Fibroblast of upper back skin (primary cell): ENCODE data around the gene POU2F2.
"Not testable (repeated sequence)": the region's sequence is repeated elsewhere in the genome, so short reads cannot be mapped to it uniquely, and the experiment has no call there.

ENCODE experiments used
- DNase-seq: peaks from one replicate; pipeline ENCODE4 v3.0.0-alpha.2; 2013

Gene POU2F2

DNA sequence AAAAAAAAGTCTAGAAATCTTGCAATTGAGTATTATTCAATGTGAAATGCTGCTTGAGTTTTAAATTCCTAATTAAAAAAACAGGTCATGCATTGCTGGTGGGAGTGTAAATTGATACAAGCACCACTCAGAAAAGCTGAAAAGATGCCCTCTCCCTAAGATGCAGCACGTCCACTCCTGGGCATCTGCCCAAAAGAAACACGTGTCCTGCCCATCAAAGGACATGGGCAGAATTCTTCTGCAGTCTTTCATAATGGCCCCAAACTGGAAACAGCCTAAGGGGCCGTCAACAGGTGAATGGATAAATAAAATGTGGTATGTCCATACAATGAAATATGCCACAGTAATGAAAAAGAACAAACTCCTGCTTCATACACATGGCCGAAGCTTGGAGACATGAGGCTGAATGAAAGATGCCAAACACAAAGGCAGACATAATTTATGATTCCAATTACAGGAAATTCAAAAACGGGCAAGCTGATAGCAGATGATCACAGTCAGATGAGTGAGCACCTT, 7.8 kb downstream of the POU2F2 start:
- DNase-seq: no peak

DNA sequence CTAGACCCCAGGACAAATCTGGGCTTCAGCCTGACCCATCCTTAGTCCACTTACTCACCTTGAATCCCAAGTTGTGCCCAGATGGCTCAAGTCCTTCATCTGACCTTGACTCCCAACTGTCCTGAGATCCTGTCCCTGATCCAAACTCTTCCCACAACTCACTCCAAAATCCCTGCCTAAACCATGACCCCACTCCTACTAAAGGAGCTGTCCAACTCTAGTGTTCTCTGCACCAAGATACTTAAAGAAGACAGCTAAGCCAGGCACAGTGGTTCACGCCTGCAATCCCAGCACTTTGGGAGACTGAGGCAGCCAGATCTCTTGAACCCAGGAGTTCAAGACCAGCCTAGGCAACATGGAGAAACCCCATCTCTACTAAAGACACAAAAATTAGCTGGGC, 8.5 kb downstream of the POU2F2 start:
- no peak for DNase-seq

DNA sequence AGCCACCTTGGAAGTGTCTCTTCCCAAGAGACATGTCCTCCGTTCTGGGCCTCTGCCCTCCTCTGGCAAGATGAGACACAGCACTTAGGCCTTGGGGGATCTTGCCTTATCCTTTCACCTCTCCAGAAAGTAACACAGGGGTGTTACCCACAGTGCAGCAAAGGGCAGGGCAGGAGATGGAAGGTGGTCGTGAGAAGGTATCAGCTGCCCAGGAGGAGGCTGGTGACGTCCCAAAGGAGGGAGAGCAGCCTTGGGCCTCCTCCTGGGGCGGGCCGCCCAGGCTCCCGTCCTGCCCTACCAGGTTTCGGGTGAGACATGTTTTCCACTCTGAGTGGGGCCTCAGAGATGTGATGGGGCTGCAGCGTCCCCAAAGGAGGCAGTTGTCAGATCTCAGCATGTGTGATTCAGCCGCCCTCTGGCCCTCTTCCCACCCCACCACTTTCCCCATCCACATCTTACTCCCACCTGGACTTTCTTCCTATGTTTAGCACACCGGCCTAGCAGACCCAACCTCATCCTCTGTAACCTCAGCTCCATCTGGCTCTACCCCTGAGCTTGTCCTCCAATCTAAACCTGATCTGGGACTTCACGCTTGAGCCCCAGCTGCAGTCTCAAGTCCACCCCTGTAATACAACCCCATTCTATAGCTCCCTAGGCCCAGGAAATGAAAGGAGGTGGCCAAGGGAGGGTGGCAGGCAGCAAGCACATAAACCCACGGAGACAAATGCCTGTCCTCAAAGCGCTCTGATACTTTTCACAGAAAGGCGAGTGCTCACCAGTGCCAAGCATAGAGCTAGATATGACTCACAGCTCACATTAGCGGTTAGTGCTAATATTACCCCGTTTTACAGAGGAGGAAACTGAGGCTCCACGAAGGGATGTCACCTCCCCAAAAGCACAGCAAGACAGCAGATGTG, 9.3 kb downstream of the POU2F2 start:
- no peak for DNase-seq

DNA sequence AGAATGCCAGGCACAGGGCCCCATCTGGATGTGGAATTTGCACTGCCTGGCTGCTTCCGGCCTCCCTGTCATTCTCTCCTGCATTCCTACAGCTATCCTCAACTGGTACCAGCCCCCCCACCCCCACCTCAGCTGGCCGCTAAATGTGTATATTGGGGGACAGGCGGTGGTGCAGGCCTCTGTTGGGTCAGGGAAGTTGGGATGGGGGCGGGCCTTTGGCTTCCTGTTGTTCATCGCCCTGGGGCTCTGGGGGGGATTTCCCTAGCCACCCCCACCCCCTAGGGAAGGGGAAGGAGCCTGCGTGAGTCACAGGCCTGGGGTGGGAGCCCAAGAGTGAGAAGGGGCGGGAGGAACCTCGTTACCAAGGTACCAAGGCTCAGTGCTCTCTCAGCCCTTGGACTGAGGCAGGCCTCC, 10.6 kb downstream of the POU2F2 start:
- peak; percentile 92 for DNase-seq

- DNase-seq: no peak
Measured at GRCh38 chr19:42121036-42121621, 11.1 kb downstream of the POU2F2 start.

- DNase-seq: no peak
Measured at GRCh38 chr19:42120276-42120980, 11.8 kb downstream of the POU2F2 start.

- DNase-seq: no peak
Measured at GRCh38 chr19:42117076-42117475, 15.2 kb downstream of the POU2F2 start.

GRCh38 chr19:42116308-42117075, 15.8 kb downstream of the POU2F2 start:
- DNase-seq: no peak

DNA sequence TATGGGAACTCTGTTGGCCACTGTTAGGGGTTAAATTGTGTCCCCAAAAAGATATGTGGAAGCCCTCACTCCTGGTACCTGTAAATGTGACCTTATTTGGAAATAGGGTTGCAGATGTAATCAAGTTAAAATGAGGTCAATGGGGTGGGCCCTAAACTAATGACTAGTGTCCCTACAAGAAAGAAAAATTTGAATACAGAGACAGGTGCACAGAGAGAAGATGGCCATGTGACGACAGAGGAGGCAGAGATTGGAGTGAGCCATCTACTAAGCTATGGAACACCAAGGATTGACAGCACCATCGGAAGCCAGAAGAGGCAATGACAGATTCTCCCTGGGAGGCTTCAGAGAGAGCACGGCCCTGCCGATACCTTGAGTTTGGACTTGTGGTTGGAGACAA, 16.5 kb downstream of the POU2F2 start:
- no peak for DNase-seq

DNA sequence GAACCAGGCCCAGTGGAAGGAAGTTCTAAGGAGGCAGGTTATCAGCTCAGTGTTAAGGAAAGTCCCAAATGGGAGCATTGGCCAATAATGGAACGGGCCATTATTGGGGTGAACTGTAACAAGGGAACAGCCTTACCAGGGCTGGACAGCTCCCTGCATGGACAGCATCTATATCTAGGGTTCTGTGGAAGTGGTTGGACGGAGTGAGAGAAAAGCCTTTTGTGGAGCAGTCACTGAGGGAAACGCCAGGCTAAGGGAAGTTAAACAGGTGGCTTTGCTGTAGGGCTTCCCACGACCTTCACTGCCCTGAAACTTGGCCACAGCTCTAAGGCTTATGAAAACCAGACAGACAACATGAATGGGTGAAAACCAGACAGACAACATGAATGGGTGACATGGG, 17.0 kb downstream of the POU2F2 start:
- DNase-seq: no peak

GRCh38 chr19:42114412-42114811, 17.8 kb downstream of the POU2F2 start:
- no peak for DNase-seq

- peak; percentile 97 for DNase-seq
Measured at GRCh38 chr19:42113641-42114348, 18.5 kb downstream of the POU2F2 start.

DNA sequence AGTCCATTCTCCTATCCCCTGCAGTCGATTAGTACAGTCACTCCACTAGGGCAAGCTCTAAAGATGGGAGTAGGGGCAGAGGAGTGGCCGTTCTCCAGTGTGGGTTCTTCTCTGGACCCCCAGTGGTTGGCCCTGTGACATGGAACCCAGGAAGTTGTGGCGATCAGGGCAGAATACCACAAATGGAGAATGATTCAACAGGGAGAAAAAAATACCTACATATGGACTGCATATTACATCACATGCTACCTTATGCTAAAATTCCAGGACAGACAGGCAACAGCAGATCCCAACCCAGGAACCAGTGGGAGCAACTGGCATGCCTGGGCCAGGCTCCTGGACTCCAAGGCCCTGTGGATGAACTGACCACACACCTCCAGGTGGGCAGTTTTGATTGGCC, 20.4 kb downstream of the POU2F2 start:
- peak; percentile 90 for DNase-seq

DNA sequence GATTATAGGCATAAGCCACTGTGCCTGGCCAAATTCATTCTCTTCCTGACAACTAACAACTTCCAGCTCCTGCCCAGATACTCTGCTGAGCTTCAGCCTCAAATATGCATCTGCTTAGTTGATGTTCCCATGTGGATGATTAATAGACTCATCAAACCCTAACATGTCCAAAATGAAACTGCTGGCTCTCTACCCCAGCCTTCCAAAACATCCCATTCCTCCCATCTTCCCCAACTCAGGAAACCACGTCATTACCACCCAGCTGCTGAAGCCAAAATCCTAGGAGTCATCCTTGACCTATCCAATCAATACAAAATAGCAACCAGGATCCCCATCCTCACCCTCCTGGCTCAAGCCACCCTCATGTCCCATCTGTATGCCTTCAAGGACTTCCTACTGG, 20.9 kb downstream of the POU2F2 start:
- DNase-seq: peak; percentile 96

DNA sequence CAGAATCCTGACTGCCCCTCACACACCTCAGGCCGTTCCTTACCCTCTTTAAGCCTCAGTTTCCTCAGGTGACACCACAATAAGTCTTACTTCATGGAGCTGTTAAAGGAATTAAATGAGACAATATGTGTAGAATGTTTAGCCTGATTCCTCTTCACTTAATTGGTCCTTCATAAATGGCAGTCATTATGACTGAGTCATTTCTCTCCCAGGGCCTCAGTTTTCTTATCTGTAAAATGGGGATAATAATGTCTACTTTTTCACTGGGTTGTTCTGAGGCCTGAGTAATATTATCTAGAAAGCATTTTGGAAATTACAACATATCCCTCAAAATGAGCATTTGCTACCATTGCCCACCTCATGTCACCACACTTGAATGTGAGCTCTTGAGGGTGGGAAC, 21.6 kb downstream of the POU2F2 start:
- DNase-seq: no peak

GRCh38 chr19:42109896-42110295, 22.4 kb downstream of the POU2F2 start:
- no peak for DNase-seq

DNA sequence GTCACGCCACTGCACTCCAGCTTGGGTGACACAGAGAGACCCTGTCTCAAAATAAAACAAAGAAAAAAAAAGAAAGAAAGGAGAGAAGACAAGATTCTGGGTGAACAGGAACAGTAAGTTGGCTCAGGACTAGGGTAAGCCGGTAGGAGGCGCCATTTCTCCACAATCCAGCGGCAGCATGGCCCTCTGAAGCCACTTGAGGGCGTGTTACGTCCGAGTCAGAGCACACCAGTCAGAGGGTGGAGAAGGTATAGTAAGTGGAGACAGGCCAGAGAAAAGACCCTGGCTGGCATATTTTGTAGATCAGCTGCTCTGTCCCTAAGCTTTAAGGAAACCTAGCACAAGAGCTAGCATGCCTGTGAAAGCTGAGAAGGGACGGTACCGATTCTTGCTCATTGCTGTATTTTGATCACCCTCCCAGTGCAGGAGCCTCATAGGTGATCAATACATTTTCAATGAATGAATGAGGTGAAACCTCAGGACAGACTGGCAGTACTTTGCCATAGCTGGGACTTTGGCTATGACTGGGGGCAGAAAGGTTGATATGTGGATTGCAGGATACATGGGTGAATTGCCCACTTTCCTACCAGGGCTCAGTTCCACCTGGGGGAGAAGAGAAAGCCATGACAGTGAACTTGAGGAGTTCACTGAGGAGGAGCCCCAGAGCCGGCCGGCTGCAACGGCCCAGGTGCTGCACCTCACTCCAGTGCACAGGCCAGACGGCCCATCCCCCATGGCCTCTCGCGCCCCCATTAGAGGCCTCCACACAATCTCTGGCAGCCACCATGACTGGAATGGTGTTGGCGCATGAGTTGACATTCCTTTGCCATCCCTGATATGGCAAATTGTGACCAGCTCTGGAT, 23.5 kb downstream of the POU2F2 start:
- DNase-seq: peak; percentile 89

- no peak for DNase-seq
Measured at GRCh38 chr19:42105368-42105767, 26.9 kb downstream of the POU2F2 start.

DNA sequence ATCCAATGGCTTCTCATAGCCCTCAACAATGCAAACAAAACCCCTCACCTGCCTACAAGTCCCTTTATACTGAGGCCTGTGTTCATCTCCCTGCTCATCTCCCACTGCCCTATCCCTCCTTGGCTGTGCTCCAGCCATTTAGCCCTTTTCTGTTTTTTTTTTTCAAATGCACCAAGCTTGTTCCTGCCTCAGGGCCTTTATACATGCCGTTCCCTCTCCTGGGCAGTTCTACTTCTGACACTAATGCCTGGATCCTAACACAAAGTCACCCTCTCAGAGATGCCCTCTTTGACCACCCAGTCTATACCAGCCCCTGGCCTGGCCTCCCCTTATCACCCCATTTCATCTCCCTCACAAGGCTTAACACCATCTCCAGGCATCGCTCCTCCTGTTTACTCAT, 29.4 kb downstream of the POU2F2 start:
- no peak for DNase-seq

- DNase-seq: not testable (repeated sequence)
Measured at GRCh38 chr19:42100241-42100640, 32.0 kb downstream of the POU2F2 start.

DNA sequence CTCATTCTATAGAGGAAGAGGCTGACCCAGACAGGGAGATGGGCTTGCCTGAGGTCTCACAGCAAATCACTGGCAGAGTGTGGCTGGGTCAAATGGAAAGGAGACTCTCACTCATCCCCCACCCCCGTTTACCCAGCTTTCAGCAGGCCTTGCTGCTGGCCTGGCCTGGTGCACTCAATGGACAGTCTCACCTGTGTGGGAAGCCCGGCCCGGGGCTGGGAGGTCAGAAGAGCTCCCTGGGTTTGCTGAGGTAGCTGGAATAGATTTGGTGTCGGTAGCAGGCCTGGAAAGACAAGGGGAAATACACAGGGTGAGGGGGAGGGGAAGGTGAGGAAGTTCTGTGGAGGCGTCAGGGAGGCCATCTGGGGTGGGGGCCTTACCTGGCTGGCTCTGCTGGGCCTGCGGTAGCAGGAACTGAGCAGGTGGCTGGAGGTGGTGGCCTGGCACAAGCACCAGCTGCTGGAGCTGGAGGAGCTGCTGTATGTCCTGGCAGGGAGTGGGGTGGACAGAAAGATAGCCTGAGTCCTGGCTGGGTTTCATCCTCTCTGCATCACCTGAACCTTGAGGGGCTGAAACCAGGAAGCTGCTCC, 32.8 kb downstream of the POU2F2 start:
- DNase-seq: no peak
